H1 (cell line): Measurements from ENCODE around the gene IFNL3. TPM values are rescaled to one million over a fixed set of nuclear protein-coding genes. Genes with fewer than 3 reads are reported as not detected.

Experiments used
- CTCF ChIA-PET: fragments of 300-600 bp; sonication (Branson Sonifier 250); formaldehyde crosslinking; loops from one replicate; lab custom pipeline; 2021; ENCODE audit not compliant: partially characterized antibody; lab: Charles Lee
- POLR2A ChIA-PET: fragments of 300-600 bp; sonication (Branson Sonifier 250); formaldehyde crosslinking; loops from one replicate; lab custom pipeline; 2021; ENCODE audit warnings: inconsistent platforms; ENCODE audit not compliant: partially characterized antibody; lab: Charles Lee
- DNase-seq, 2 experiments: peaks; one replicate each; pipeline versions ENCODE4 v3.0.0 to v3.0.0-alpha.2; 2010 to 2022; ENCODE audit warnings: low spot score in 2 of 2, low read depth in 1 of 2, mixed read lengths in 1 of 2
- FAIRE-seq: peaks from 2 replicates; lab custom pipeline; 2011; peaks lifted over from hg19 to GRCh38; lab: Jason Lieb, UNC
- H2AFZ ChIP-seq: 2 replicates; pipeline ENCODE4 v1.8.1; 2012; ENCODE audit warnings: low read length, inconsistent platforms
- H2AK5ac ChIP-seq: 2 replicates; pipeline ENCODE4 v1.6.1; 2013; ENCODE audit warnings: low read depth, low read length
- H2BK120ac ChIP-seq: replicated peaks from 2 replicates; pipeline ENCODE3; 2013; ENCODE audit warnings: low read depth, low read length, inconsistent platforms
- H2BK12ac ChIP-seq: 2 replicates; pipeline ENCODE4 v1.6.1; 2013; ENCODE audit warnings: low read depth, low read length
- H2BK15ac ChIP-seq: 2 replicates; pipeline ENCODE4 v1.6.1; 2013; ENCODE audit warnings: low read length
- H2BK20ac ChIP-seq: 2 replicates; pipeline ENCODE4 v1.6.1; 2013; ENCODE audit warnings: low read length
- H2BK5ac ChIP-seq: 2 replicates; pipeline ENCODE4 v1.6.1; 2013; ENCODE audit warnings: low read depth, low read length
- H3K14ac ChIP-seq: 2 replicates; pipeline ENCODE4 v1.6.1; 2013; ENCODE audit warnings: inconsistent platforms; ENCODE audit not compliant: insufficient read length
- H3K18ac ChIP-seq: 2 replicates; pipeline ENCODE4 v1.6.1; 2013; ENCODE audit warnings: low read length; ENCODE audit errors: extremely low read depth
- H3K23ac ChIP-seq: 2 replicates; pipeline ENCODE4 v1.6.1; 2013; ENCODE audit warnings: inconsistent platforms; ENCODE audit not compliant: insufficient read length
- H3K23me2 ChIP-seq: 2 replicates; pipeline ENCODE4 v1.6.1; 2013; ENCODE audit warnings: low read depth, low read length
- H3K27ac ChIP-seq: 2 replicates; pipeline ENCODE4 v1.6.1; 2011; ENCODE audit warnings: low read depth, low read length, inconsistent platforms
- H3K27me3 ChIP-seq, 4 experiments: replicated peaks in 1 of 4; 1 replicate in 1 of 4; 2 replicates in 3 of 4; pipeline versions ENCODE4 v1.6.1 to v1.8.1; 2011 to 2013; ENCODE audit warnings: low read length in 3 of 4, mild to moderate bottlenecking in 3 of 4, inconsistent platforms in 2 of 4, mixed read lengths in 2 of 4, moderate library complexity in 1 of 4; ENCODE audit not compliant: control insufficient read depth in 3 of 4, insufficient read depth in 3 of 4; ENCODE audit errors: extremely low read depth in 1 of 4
- H3K36me3 ChIP-seq, 4 experiments: 2 replicates each; pipeline versions ENCODE4 v1.6.1 to v1.8.1; 2011 to 2013; ENCODE audit warnings: mild to moderate bottlenecking in 4 of 4, low read length in 3 of 4, moderate library complexity in 2 of 4, control low read depth in 1 of 4, inconsistent platforms in 1 of 4; ENCODE audit not compliant: insufficient read depth in 4 of 4, control insufficient read depth in 2 of 4
- H3K4ac ChIP-seq: replicated peaks from 2 replicates; pipeline ENCODE3; 2013; ENCODE audit warnings: low read length, low read depth, mixed read lengths, inconsistent platforms; ENCODE audit not compliant: insufficient read length
- H3K4me1 ChIP-seq, 4 experiments: replicated peaks in 1 of 4; 1 replicate in 1 of 4; 2 replicates in 3 of 4; pipeline versions ENCODE4 v1.6.1 to v1.8.1; 2011 to 2013; ENCODE audit warnings: low read length in 3 of 4, inconsistent platforms in 2 of 4, mixed read lengths in 1 of 4; ENCODE audit not compliant: insufficient read depth in 4 of 4, control insufficient read depth in 3 of 4
- H3K4me2 ChIP-seq, 2 experiments: 2 replicates each; pipeline versions ENCODE4 v1.6.1 to v1.8.1; 2011 to 2013; ENCODE audit warnings: low read depth in 2 of 2, low read length in 2 of 2, control low read depth in 1 of 2, inconsistent platforms in 1 of 2, mild to moderate bottlenecking in 1 of 2; ENCODE audit not compliant: insufficient read depth in 1 of 2
- H3K4me3 ChIP-seq, 4 experiments: fragments of 200-600, 300-600 bp in 1 of 4; sonication (generic), shearing (Covaris generic), sonication (Bioruptor Twin) in 1 of 4; 2 replicates each; pipeline versions ENCODE4 v1.5.1 to v1.8.1; 2011 to 2016; ENCODE audit warnings: low read length in 4 of 4, low read depth in 3 of 4, control low read depth in 2 of 4, inconsistent platforms in 2 of 4, mild to moderate bottlenecking in 2 of 4, mixed read lengths in 1 of 4, moderate library complexity in 1 of 4; ENCODE audit not compliant: insufficient read depth in 2 of 4; ENCODE audit errors: extremely low read depth in 1 of 4
- H3K56ac ChIP-seq: replicated peaks from 2 replicates; pipeline ENCODE3; 2013; ENCODE audit warnings: low read depth, mild to moderate bottlenecking, mixed read lengths, low read length, inconsistent platforms; ENCODE audit not compliant: insufficient read length
- H3K79me1 ChIP-seq: 2 replicates; pipeline ENCODE4 v1.6.1; 2013; ENCODE audit warnings: low read depth, low read length, control low read depth
- H3K79me2 ChIP-seq, 2 experiments: 2 replicates each; pipeline versions ENCODE4 v1.6.1 to v1.8.1; 2012 to 2013; ENCODE audit warnings: low read length in 2 of 2, mild to moderate bottlenecking in 2 of 2, inconsistent platforms in 1 of 2; ENCODE audit not compliant: insufficient read depth in 2 of 2, control insufficient read depth in 1 of 2
- H3K9ac ChIP-seq, 4 experiments: replicated peaks in 1 of 4; 1 replicate in 1 of 4; 2 replicates in 3 of 4; pipeline versions ENCODE4 v1.6.1 to v1.8.1; 2011 to 2013; ENCODE audit warnings: low read depth in 3 of 4, low read length in 3 of 4, control low read depth in 2 of 4, mild to moderate bottlenecking in 2 of 4, moderate library complexity in 2 of 4, inconsistent platforms in 1 of 4; ENCODE audit errors: extremely low read depth in 1 of 4
- H3K9me3 ChIP-seq, 2 experiments: 2 replicates each; pipeline versions ENCODE4 v1.6.1 to v1.8.1; 2012 to 2013; ENCODE audit warnings: mild to moderate bottlenecking in 2 of 2, moderate library complexity in 2 of 2, control low read depth in 1 of 2, inconsistent platforms in 1 of 2, low read depth in 1 of 2, low read length in 1 of 2, mixed read lengths in 1 of 2; ENCODE audit not compliant: insufficient read depth in 2 of 2
- H4K20me1 ChIP-seq, 2 experiments: replicated peaks in 1 of 2; 2 replicates each; pipeline versions ENCODE3 to v1.8.1; 2011 to 2013; ENCODE audit warnings: inconsistent platforms in 2 of 2, low read length in 2 of 2, mild to moderate bottlenecking in 1 of 2; ENCODE audit not compliant: insufficient read depth in 2 of 2, control insufficient read depth in 1 of 2
- H4K5ac ChIP-seq: 2 replicates; pipeline ENCODE4 v1.6.1; 2013; ENCODE audit warnings: low read length, low read depth, mixed read lengths, inconsistent platforms; ENCODE audit not compliant: insufficient read length
- H4K8ac ChIP-seq: 2 replicates; pipeline ENCODE4 v1.8.0; 2013; ENCODE audit warnings: mild to moderate bottlenecking, moderate library complexity, low read length, inconsistent platforms; ENCODE audit not compliant: insufficient read depth; ENCODE audit errors: extremely low read depth
- H4K91ac ChIP-seq: replicated peaks from 2 replicates; pipeline ENCODE3; 2013; ENCODE audit warnings: low read length, mixed read lengths, inconsistent platforms; ENCODE audit not compliant: insufficient read length
- BACH1 ChIP-seq: IDR thresholded peaks from 2 replicates; pipeline ENCODE4 v1.6.1; 2012; ENCODE audit warnings: low read length, improper control_type of control experiment
- EGR1 ChIP-seq: IDR thresholded peaks from 2 replicates; pipeline ENCODE4 v1.6.1; 2011; ENCODE audit warnings: low read depth, low read length, borderline replicate concordance
- EP300 ChIP-seq, 2 experiments: IDR thresholded peaks; 1 replicate in 1 of 2; 2 replicates in 1 of 2; pipeline ENCODE4 v1.6.1; 2011 to 2012; ENCODE audit warnings: low read depth in 2 of 2, low read length in 2 of 2, mild to moderate bottlenecking in 2 of 2, borderline replicate concordance in 1 of 2, inconsistent platforms in 1 of 2, moderate library complexity in 1 of 2
- FOSL1 ChIP-seq: IDR thresholded peaks from 2 replicates; pipeline ENCODE4 v1.6.1; 2011; ENCODE audit warnings: mild to moderate bottlenecking, low read depth, low read length, moderate library complexity; ENCODE audit not compliant: insufficient read depth
- KDM1A ChIP-seq: fragments of 200-600, 300-600 bp; sonication (generic); IDR thresholded peaks from 2 replicates; pipeline ENCODE4 v1.7.1; 2016; ENCODE audit warnings: mild to moderate bottlenecking, low read length, borderline replicate concordance
- KDM4A ChIP-seq: IDR thresholded peaks from one replicate; pipeline ENCODE4 v1.7.1; 2012; ENCODE audit warnings: low read depth, mild to moderate bottlenecking, moderate library complexity, low read length, inconsistent platforms; ENCODE audit not compliant: severe bottlenecking
- RFX5 ChIP-seq: IDR thresholded peaks from 2 replicates; pipeline ENCODE4 v1.6.1; 2011; ENCODE audit warnings: low read depth, low read length, improper control_type of control experiment, borderline replicate concordance
- SIRT6 ChIP-seq: IDR thresholded peaks from one replicate; pipeline ENCODE4 v1.7.1; 2012; ENCODE audit warnings: low read length, inconsistent platforms
- SP4 ChIP-seq: IDR thresholded peaks from 2 replicates; pipeline ENCODE4 v1.6.1; 2012; ENCODE audit warnings: low read length, inconsistent platforms
- TEAD4 ChIP-seq: IDR thresholded peaks from 2 replicates; pipeline ENCODE4 v1.6.1; 2012; ENCODE audit warnings: low read depth, low read length, inconsistent platforms, mixed read lengths
- WGBS, 2 experiments: shearing (Covaris generic) in 1 of 2; methylation state at CpG; one replicate each; pipeline versions ENCODE4 v1.1.6 to v1.1.7; 2013 to 2015; ENCODE audit warnings: low lambda C conversion rate in 2 of 2, mixed read lengths in 2 of 2, inconsistent platforms in 1 of 2, low coverage in 1 of 2, missing lambda C conversion rate in 1 of 2; ENCODE audit not compliant: insufficient replicate concordance in 2 of 2, insufficient coverage in 1 of 2, insufficient read length in 1 of 2; ENCODE audit errors: extremely low coverage in 1 of 2, missing lambda C conversion rate in 1 of 2; 5-methylcytosine and 5-hydroxymethylcytosine counted together
- polyA plus RNA-seq, 7 experiments: library from polyadenylated mRNA; depleted of rRNA in 3 of 7; stranded (reverse) in 5 of 7; unstranded in 2 of 7; fragments of >200 nt in 5 of 7; fragments of 200-250 nt in 2 of 7; gene quantifications; 1 replicate in 5 of 7; 2 replicates in 1 of 7; 4 replicates in 1 of 7; pipeline versions ENCODE4 v1.2.1 to v1.2.3, GENCODE V29; 2011 to 2013; ENCODE audit warnings: missing spikeins in 2 of 7, mixed read lengths in 2 of 7
- total RNA-seq: library from RNA; stranded (reverse); fragmentation: NEBNext Ultra II Directional; extraction: Animal tissue kit (Norgen Biotek cat#: 25700); gene quantifications from 2 replicates; pipeline ENCODE4 v1.2.1, GENCODE V29; 2021
- TF ChIP-seq, protein P1 (sequence below): IDR thresholded peaks from 2 replicates; pipeline ENCODE4 v1.6.1; 2012; ENCODE audit warnings: inconsistent platforms

Gene IFNL3
- total and polyA plus RNA-seq, 2 of the 8 experiments (the other 6 are each of a cell fraction or from before 2014, with no cell fraction given) = 0.11 TPM; not detected in 1

DNA sequence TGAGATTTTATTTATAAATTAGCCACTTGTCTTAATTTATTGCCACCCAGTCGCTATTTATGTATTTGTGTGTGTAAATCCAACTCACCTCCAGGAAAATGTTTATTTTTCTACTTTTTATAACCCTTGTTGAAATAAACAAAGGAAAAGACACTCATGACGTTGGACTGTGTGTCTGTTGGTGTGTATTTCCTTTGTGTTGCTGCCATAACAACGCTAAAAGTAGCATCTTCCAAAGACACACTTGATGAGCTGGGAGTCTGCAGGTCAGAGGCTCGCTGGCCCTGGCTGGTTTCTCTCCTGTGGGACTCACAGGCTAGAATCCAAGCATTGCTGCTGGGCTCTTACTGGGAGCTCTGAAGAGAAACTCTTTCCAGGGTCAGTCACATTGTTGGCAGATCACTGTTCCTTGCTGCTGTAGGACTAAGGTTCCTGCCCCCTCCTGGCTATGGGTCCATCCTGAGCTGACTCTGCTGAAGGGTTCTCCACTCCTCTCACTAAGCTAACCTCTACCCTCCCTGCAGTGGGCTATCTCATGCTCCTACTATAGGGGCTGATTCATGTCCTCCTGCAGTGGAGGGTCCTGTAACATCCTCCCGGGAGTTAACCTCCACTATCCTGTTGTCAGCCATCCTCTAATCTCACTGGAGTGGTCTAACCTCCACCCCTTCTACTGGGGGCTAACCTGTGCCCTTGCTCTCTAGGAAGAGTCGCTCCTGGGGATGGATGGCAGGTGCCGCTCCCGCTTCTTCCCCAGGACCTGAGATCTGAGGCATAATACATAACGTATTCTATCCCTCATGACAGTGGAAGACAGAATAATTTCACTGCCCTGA is 25.4 kb upstream of the IFNL3 start:
- H3K56ac ChIP-seq = no peak overlapping the region
- H3K23me2 ChIP-seq = peaks cover 1% of the 10 kb centered on the region; the same call in 1 of the 2 replicates
- no peak overlapping the region for H3K4ac ChIP-seq
- no peak for DNase-seq
- no peak overlapping the region for H3K14ac ChIP-seq
- H4K8ac ChIP-seq = no peak overlapping the region
- no peak overlapping the region for H3K4me2 ChIP-seq
- no peaks in the 10 kb centered on the region for H3K79me1 ChIP-seq
- H3K27me3 ChIP-seq = peaks cover 9 to 16% (median 10%) of the 10 kb centered on the region in 4 experiments
- FAIRE-seq = no peak
- H2BK120ac ChIP-seq = no peak overlapping the region
- no peak overlapping the region for H2AFZ ChIP-seq
- H3K4me3 ChIP-seq = no peak overlapping the region
- H2BK20ac ChIP-seq = no peak overlapping the region
- no peak overlapping the region for H2BK15ac ChIP-seq
- 81% methylated on average over 9 of the region's 9 CpGs; no CpG with 5 or more reads in 1 of the 2 experiments for WGBS, 2 experiments
- ChIA-PET CTCF (interaction anchor here (0.6 to 1.4 kb wide), 5 partner anchors 37 to 148 kb away, joined by 3 to 4 read pairs (median 3); no protein-coding TSS in a partner anchor), POLR2A (interaction anchor here (0.5 to 1.0 kb wide), 2 partner anchors 35 to 48 kb away, joined by 3 read pairs; no protein-coding TSS in a partner anchor)
- no peak overlapping the region for H2AK5ac ChIP-seq
- peaks cover 0 to 5% (median 0%) of the 10 kb centered on the region in 4 experiments; a peak in 1 of 7 replicates for H3K4me1 ChIP-seq
- no peak overlapping the region for H3K9ac ChIP-seq
- no peak overlapping the region for H4K91ac ChIP-seq
- H3K23ac ChIP-seq = no peak overlapping the region
- no peak overlapping the region for H3K18ac ChIP-seq
- no peak overlapping the region for H4K5ac ChIP-seq
- no peak overlapping the region for H2BK5ac ChIP-seq
- H3K36me3 ChIP-seq = no peaks in the 10 kb centered on the region
- no peak overlapping the region for H2BK12ac ChIP-seq
- H4K20me1 ChIP-seq = no peaks in the 10 kb centered on the region
- H3K79me2 ChIP-seq = no peaks in the 10 kb centered on the region
- no peak overlapping the region for H3K27ac ChIP-seq
- H3K9me3 ChIP-seq = peaks cover 0 to 6% of the 10 kb centered on the region in 2 experiments; a peak in 1 of 4 replicates
- no peak for TF ChIP-seq TEAD4
- no peak for TF ChIP-seq KDM1A
- TF ChIP-seq SP4 = no peak
- TF ChIP-seq EGR1 = no peak
- TF ChIP-seq, protein P1, sequence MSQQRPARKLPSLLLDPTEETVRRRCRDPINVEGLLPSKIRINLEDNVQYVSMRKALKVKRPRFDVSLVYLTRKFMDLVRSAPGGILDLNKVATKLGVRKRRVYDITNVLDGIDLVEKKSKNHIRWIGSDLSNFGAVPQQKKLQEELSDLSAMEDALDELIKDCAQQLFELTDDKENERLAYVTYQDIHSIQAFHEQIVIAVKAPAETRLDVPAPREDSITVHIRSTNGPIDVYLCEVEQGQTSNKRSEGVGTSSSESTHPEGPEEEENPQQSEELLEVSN = no peak
- TF ChIP-seq FOSL1 = no peak
- no peak for TF ChIP-seq EP300 (IDR thresholded peaks at IDR 0.05; ENCODE audit: borderline replicate concordance in 1 of 2, low read depth in 2 of 2, low read length in 2 of 2)
- TF ChIP-seq BACH1 = no peak
- TF ChIP-seq KDM4A = no peak
- no peak for TF ChIP-seq RFX5
- TF ChIP-seq SIRT6 = no peak
